Measurements from ENCODE around the gene ITPR2. TPM values are rescaled to one million over a fixed set of nuclear protein-coding genes. Genes with fewer than 3 reads are reported as not detected.
"Not testable (repeated sequence)": the region's sequence is repeated elsewhere in the genome, so short reads cannot be mapped to it uniquely, and the experiment has no call there.

The ITPR2 gene
- total RNA-seq, 1 experiment from 2014 or later: 41.6 TPM

DNA sequence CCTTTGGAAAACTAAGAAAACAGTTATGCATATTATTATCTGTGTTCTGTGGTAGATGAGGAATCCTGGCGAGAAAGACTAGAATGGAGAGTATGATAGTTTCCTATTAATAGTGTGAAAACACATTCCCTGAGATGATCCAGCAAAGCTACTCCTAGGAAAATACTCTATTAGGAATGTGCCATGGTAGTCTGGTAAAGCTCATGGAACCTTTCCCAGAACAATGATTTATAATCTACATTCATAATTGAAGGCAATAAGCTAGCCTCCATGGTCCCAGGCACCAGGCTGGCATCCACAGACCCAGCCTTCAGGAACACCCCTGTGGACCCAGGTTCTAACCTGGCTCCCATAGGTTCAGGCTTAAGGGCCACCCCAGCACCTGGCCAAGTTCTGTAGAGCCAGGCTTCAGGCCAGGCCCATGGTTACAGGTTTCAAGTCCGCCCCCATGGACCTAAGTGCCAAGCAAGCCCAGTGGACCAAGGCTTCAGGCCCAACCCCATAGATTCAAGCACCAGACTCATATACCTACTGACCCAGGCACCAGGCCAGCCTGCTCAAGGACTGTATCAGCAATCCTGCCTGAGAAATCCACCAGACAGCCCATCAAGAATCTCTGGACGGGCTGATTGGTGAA lies 72.2 kb downstream of the ITPR2 start:
- peaks cover 7% of the 10 kb centered on the region for H3K4me1 Mint-ChIP-seq (ENCODE audit: low read depth, unreplicated experiment)
- TF ChIP-seq, protein P1, sequence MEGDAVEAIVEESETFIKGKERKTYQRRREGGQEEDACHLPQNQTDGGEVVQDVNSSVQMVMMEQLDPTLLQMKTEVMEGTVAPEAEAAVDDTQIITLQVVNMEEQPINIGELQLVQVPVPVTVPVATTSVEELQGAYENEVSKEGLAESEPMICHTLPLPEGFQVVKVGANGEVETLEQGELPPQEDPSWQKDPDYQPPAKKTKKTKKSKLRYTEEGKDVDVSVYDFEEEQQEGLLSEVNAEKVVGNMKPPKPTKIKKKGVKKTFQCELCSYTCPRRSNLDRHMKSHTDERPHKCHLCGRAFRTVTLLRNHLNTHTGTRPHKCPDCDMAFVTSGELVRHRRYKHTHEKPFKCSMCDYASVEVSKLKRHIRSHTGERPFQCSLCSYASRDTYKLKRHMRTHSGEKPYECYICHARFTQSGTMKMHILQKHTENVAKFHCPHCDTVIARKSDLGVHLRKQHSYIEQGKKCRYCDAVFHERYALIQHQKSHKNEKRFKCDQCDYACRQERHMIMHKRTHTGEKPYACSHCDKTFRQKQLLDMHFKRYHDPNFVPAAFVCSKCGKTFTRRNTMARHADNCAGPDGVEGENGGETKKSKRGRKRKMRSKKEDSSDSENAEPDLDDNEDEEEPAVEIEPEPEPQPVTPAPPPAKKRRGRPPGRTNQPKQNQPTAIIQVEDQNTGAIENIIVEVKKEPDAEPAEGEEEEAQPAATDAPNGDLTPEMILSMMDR (IDR thresholded peaks at IDR 0.05; ENCODE audit: insufficient read depth in 1 of 2, low read depth in 1 of 2, low read length in 1 of 2, severe bottlenecking in 1 of 2, unreplicated experiment in 1 of 2): no peak
- H3K27ac Mint-ChIP-seq (ENCODE audit: unreplicated experiment): no peak overlapping the region
- H3K36me3 Mint-ChIP-seq (ENCODE audit: insufficient read depth, unreplicated experiment): no peaks in the 10 kb centered on the region
- no TSS peak for BruUV-seq (replicated peaks)
- ChIA-PET POLR2A (no interaction called here), CTCF (no interaction called here)
- Histone ChIP-seq H3K9me3 (peaks cover 21% of the 10 kb centered on the region), H3K27me3 (replicated peaks; ENCODE audit: control insufficient read depth, insufficient read depth, low read length) (no peaks in the 10 kb centered on the region), H3K4me1 (no peaks in the 10 kb centered on the region; the same call in 1 of the 2 replicates), H3K36me3 (ENCODE audit: control insufficient read depth, insufficient read depth, low read length) (no peaks in the 10 kb centered on the region), H3K4me3 (ENCODE audit: low read depth, low read length) (no peak overlapping the region)
- no peak for DNase-seq
- peaks cover 25% of the 10 kb centered on the region for H3K9me3 Mint-ChIP-seq (ENCODE audit: unreplicated experiment)
- no peaks in the 10 kb centered on the region for H3K27me3 Mint-ChIP-seq (ENCODE audit: insufficient read depth, unreplicated experiment)
- no peak overlapping the region for H3K4me3 Mint-ChIP-seq (ENCODE audit: unreplicated experiment)
- intact Hi-C loops (cut with micrococcal nuclease; ENCODE audit: unreplicated experiment): no loop called here

DNA sequence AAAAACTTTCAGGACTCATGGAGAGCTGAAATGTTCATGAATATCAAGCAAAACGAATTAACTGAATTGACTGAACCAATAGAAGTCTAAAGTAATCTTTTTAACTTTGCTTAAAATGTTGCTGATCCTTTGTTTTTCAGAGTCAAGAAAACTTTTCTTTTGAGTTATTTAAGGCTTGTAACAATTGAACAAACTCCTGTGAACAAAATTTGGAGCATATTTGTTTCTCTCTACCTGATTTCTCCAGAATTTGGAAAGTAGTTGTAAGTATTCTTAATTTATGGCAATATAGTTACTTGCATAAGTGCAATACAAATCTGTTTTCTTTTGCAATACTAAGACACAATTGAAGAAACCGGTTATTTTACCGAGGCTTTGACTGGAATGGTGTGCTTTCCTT lies 77.6 kb downstream of the ITPR2 start:
- H3K4me1 ChIP-seq; H3K9me3 Mint-ChIP-seq (ENCODE audit: unreplicated experiment); CTCF ChIA-PET: not testable (repeated sequence)

DNA sequence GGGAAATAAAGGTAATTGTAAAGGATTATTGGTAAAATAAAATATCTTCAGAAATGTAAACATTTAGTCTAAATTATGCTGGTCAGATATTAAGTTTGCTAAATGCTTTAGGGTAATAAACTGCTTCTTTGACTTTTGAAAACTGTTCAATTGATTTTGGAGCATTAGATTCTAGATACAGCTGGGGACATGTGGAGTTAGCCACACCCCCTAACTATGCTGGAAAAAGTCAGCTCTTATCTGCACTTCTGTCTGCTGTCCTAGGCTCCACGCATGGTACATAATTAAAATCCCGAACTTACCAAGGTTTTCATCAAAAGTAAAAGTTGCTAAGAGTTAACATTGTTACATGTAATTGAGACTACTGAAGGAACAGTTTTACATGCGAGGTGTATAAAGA lies 78.8 kb downstream of the ITPR2 start:
- H3K27me3 ChIP-seq (replicated peaks; ENCODE audit: control insufficient read depth, insufficient read depth, low read length): no peaks in the 10 kb centered on the region
- H3K36me3 ChIP-seq (ENCODE audit: control insufficient read depth, insufficient read depth, low read length): no peaks in the 10 kb centered on the region
- Mint-ChIP-seq H3K27me3 (ENCODE audit: insufficient read depth, unreplicated experiment) (no peaks in the 10 kb centered on the region), H3K4me1 (ENCODE audit: low read depth, unreplicated experiment) (peaks cover 6% of the 10 kb centered on the region), H3K27ac (ENCODE audit: unreplicated experiment) (no peak overlapping the region), H3K36me3 (ENCODE audit: insufficient read depth, unreplicated experiment) (no peaks in the 10 kb centered on the region), H3K4me3 (ENCODE audit: unreplicated experiment) (no peak overlapping the region), H3K9me3 (ENCODE audit: unreplicated experiment) (no peaks in the 10 kb centered on the region)
- no peaks in the 10 kb centered on the region for H3K4me1 ChIP-seq
- no peak overlapping the region for H3K4me3 ChIP-seq (ENCODE audit: low read depth, low read length)
- intact Hi-C loops (cut with micrococcal nuclease; ENCODE audit: unreplicated experiment): no loop called here
- CTCF ChIA-PET: interaction anchor here (0.7 kb wide), 1 partner anchor 9 kb away, joined by 3 read pairs; no protein-coding TSS in a partner anchor
- no peaks in the 10 kb centered on the region for H3K9me3 ChIP-seq
- no peak for DNase-seq
- POLR2A ChIA-PET: no interaction called here
- BruUV-seq (replicated peaks): no TSS peak
- TF ChIP-seq, protein P1 (IDR thresholded peaks at IDR 0.05; ENCODE audit: insufficient read depth in 1 of 2, low read depth in 1 of 2, low read length in 1 of 2, severe bottlenecking in 1 of 2, unreplicated experiment in 1 of 2): no peak

More for the DNA sequence above, 77.6 kb downstream of the ITPR2 start:
- H3K36me3 ChIP-seq (ENCODE audit: control insufficient read depth, insufficient read depth, low read length); H3K36me3 Mint-ChIP-seq (ENCODE audit: insufficient read depth, unreplicated experiment); DNase-seq; POLR2A ChIA-PET; H3K4me1 Mint-ChIP-seq (ENCODE audit: low read depth, unreplicated experiment); BruUV-seq (replicated peaks); H3K27me3 ChIP-seq (replicated peaks; ENCODE audit: control insufficient read depth, insufficient read depth, low read length); H3K9me3 ChIP-seq; H3K27ac Mint-ChIP-seq (ENCODE audit: unreplicated experiment); H3K4me3 Mint-ChIP-seq (ENCODE audit: unreplicated experiment); H3K4me3 ChIP-seq (ENCODE audit: low read depth, low read length); intact Hi-C loops (cut with micrococcal nuclease; ENCODE audit: unreplicated experiment); H3K27me3 Mint-ChIP-seq (ENCODE audit: insufficient read depth, unreplicated experiment): not testable (repeated sequence)

All from Caco-2 (cell line).